Ecto neural progenitor cell (in vitro differentiated cells): Measurements from ENCODE around the gene PLOD2.

Experiments
- DNase-seq: peaks from one replicate; pipeline ENCODE4 v3.0.0-alpha.2; 2018; ENCODE audit warnings: low spot score

Gene PLOD2

GRCh38 chr3:146160964-146161662 is at the start of gene PLOD2:
Gene PLOD2 (minus strand): TSS chr3:146161184. CDS start chr3:146160989, 195 bp downstream.
- DNase-seq, result peak; percentile 85

GRCh38 chr3:146209371-146209770 is 48.4 kb upstream of the PLOD2 start:
- DNase-seq, result no peak

GRCh38 chr3:146203776-146204175 is 42.8 kb upstream of the PLOD2 start:
- DNase-seq, result no peak

- no peak for DNase-seq
Observed at GRCh38 chr3:146200461-146201220, 39.7 kb upstream of the PLOD2 start.

GRCh38 chr3:146199762-146200161 is 38.8 kb upstream of the PLOD2 start:
- no peak for DNase-seq

GRCh38 chr3:146196789-146197188 is 35.8 kb upstream of the PLOD2 start:
- no peak for DNase-seq

- no peak for DNase-seq
Observed at GRCh38 chr3:146195605-146196004, 34.6 kb upstream of the PLOD2 start.

GRCh38 chr3:146195030-146195429 is 34.0 kb upstream of the PLOD2 start:
- DNase-seq, result no peak

- DNase-seq, result no peak
Observed at GRCh38 chr3:146191051-146191450, 30.1 kb upstream of the PLOD2 start.

- peak; percentile 47 for DNase-seq
Observed at GRCh38 chr3:146189519-146190173, 28.7 kb upstream of the PLOD2 start.

GRCh38 chr3:146187334-146187950 is 26.5 kb upstream of the PLOD2 start:
- no peak for DNase-seq

GRCh38 chr3:146184241-146185015 is 23.4 kb upstream of the PLOD2 start:
- DNase-seq, result no peak

GRCh38 chr3:146181216-146181615 is 20.2 kb upstream of the PLOD2 start:
- no peak for DNase-seq

- DNase-seq, result no peak
Observed at GRCh38 chr3:146180376-146180775, 19.4 kb upstream of the PLOD2 start.

- no peak for DNase-seq
Observed at GRCh38 chr3:146178006-146178689, 17.2 kb upstream of the PLOD2 start.

- no peak for DNase-seq
Observed at GRCh38 chr3:146177519-146177918, 16.5 kb upstream of the PLOD2 start.

- no peak for DNase-seq
Observed at GRCh38 chr3:146177072-146177471, 16.1 kb upstream of the PLOD2 start.

- no peak for DNase-seq
Observed at GRCh38 chr3:146172586-146172985, 11.6 kb upstream of the PLOD2 start.

GRCh38 chr3:146170591-146170990 is 9.6 kb upstream of the PLOD2 start:
- no peak for DNase-seq

GRCh38 chr3:146169891-146170290 is 8.9 kb upstream of the PLOD2 start:
- DNase-seq, result no peak

- no peak for DNase-seq
Observed at GRCh38 chr3:146166826-146167225, 5.8 kb upstream of the PLOD2 start.
